ENCODE measurements around the gene RNF213.

The RNF213 gene

GRCh38 chr17:80354336-80354735 lies 93.7 kb downstream of the RNF213 start:
- DNase-seq = no peak

- DNase-seq = no peak
These were observed 95.7 kb downstream of the RNF213 start for GRCh38 chr17:80356231-80356856.

GRCh38 chr17:80358131-80358530 lies 97.5 kb downstream of the RNF213 start:
- no peak for DNase-seq

DNA sequence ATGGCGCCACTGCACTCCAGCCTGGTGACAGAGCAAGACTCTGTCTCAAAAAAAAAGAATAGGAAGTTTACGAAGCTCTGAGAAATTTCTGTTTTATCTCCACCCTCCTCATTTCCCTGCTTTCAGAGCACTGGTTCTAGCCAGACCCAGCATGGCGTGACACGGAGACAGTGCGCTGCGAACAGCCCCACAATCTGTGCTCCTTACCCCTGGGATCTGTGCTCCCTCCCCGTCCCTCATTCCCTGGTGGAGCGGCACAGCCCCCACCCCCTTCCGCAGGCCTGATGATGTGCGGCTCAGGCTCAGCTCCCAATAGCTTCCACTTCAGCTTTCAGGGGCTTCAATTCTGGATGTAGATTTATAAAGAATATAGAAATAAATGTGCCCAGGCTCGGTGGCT lies 98.2 kb downstream of the RNF213 start:
- DNase-seq = no peak

- DNase-seq = no peak
These were observed 98.9 kb downstream of the RNF213 start for GRCh38 chr17:80359422-80360110.

DNA sequence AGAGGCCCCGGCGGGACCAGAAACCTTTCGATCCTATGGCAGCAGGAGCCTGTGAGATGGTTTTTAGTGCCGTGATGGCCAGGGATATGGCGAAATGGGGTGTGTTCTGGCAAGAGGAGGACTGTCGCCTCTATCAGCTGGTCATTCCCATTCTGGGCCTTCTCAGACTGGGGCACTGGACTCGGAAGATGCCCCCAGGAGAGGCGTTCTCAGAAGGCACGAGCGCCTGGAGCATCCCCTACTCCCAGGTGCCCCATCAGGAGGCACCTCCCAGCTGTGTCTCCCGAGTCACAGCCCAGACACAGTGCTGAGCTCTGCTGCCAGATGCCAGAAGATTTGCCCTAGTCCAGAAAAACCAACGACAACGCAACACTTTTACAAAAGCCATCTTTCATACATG lies 99.7 kb downstream of the RNF213 start:
- DNase-seq = no peak

DNA sequence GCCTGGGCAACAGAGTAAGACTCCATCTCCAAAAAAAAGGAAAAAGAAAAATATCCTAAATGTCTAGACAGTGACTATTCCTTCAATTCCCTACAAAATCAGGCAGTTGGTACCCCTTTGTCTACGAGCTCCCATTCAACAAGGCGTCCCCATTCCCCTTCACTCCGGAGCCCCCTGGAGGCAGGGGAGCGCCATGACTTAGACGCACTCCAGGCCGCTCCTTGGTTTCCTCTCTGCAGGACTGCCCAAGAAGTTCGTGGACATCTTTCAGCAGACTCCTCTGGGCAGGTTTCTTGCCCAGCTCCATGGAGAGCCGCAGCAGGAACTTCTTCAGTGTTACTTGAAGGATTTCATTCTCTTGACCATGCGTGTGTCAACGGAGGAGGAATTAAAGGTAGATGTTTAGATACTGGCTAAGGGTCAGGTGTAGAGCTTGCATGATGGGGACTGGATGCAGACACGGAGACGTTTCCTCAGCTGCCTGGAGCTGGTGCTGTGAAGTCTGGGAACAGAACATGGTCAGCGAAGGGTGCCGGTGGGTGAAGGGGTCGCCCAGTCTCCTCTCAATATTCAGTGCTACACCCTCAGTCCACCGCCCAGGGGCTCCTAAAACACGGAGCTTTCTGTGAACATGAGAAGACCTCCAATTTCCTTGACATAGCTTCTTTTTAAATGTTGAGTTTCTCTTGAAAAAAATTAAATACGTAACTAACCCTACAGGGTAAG lies 101.0 kb downstream of the RNF213 start:
- no peak for DNase-seq

DNA sequence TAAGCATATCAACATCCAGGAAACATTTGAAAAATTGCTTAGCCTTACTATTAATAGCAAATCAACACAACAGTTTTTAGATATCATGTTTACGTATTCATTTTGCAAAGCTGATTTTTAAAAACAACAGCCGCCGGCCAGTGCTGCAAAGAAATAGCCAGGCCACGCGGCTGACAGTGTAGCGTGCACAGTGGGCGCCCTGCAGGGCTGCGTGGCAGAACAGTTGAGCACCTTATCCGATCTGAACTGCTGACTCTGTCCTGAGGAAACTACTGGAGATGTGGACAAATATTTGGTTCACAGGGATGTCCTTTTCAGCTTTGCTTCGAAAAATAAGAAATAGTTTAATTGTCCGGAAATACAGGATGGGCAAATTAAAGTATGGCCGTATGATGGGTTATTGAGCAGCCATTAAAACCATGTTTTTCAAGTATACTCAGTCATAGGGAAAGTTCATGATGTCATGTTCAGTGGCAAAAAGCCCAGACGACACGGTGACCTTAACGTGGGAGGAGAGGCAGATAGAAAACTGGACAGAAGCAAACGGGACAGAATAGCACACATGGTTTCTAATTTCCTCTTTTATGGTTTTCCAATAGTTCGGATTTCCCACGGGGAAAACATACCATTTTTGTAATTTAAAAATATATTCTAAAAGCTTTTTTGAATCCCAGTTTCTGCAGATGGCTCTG lies 101.9 kb downstream of the RNF213 start:
- DNase-seq = no peak

- no peak for DNase-seq
These were observed 102.5 kb downstream of the RNF213 start for GRCh38 chr17:80363120-80363515.

GRCh38 chr17:80363518-80364090 lies 103.0 kb downstream of the RNF213 start:
- DNase-seq = no peak

- DNase-seq = no peak
These were observed 103.5 kb downstream of the RNF213 start for GRCh38 chr17:80364091-80364691.

GRCh38 chr17:80365001-80365965 lies 104.6 kb downstream of the RNF213 start:
- DNase-seq = no peak

DNA sequence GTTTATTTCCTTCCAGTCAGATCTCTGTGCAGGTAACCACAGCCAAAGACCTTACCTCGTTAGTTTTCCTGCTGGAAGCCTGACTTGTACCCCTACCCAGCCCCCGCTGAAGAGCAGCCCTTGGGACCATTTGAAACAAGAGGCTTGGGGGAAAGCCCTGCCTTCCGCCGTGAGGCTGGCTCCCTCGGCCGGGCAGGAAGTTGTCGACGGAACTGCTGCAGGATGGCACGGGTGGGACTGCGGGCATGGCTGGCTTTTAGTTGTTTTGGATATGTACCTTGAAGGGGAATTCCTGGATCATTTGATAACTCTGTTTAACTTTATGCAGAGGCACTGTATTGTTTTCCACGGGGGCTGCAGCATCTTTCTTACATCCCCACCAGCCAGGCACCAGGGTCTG lies 105.3 kb downstream of the RNF213 start:
- DNase-seq = no peak

- DNase-seq = no peak
These were observed 106.9 kb downstream of the RNF213 start for GRCh38 chr17:80367503-80367902.

DNA sequence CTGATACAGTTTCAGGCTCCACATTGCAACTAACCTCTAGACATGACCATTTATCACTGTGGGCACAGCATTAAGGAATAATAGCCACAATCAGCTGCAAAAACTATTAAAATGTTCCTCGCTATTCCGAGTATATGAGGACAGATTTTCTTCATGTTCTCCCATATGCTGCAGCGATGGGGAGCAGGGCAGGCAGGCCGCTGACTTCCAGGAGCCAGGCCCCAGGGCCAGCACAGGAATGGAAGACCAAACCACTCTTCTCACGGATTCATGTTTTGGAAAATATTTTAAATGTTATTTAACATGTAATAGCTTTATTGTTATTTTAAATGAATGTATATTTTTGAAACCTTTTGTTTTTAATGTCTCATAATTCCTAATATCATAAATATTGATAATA lies 110.5 kb downstream of the RNF213 start:
- no peak for DNase-seq

GRCh38 chr17:80372456-80372855 lies 111.8 kb downstream of the RNF213 start:
- DNase-seq = no peak

DNA sequence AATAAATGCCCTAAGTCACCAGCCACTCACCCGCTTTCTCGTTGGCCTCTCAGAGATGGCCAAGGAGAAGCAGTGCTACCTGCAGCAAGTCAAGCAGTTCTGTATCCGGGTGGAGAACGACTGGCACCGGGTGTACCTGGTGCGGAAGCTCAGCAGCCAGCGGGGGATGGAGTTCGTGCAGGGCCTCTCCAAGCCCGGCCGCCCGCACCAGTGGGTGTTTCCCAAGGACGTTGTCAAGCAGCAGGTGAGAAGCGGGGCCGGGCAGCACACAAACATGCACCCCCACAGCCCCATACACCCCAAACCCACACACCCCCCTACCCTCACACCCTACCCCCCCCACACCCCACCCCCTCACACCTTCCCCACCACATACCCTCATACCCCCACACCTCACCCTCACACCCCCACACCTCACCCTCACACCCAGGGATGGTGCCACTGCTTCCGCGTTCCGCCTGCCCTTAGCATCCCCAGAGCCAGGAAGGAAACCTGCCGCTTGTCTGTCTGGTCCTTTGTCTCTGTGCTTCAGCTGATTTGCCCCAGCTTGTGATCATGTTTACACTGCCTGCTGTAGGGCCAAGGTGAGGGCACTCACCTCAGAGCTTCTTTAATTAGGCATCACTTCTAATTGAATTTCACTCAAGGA lies 112.4 kb downstream of the RNF213 start:
- no peak for DNase-seq

DNA sequence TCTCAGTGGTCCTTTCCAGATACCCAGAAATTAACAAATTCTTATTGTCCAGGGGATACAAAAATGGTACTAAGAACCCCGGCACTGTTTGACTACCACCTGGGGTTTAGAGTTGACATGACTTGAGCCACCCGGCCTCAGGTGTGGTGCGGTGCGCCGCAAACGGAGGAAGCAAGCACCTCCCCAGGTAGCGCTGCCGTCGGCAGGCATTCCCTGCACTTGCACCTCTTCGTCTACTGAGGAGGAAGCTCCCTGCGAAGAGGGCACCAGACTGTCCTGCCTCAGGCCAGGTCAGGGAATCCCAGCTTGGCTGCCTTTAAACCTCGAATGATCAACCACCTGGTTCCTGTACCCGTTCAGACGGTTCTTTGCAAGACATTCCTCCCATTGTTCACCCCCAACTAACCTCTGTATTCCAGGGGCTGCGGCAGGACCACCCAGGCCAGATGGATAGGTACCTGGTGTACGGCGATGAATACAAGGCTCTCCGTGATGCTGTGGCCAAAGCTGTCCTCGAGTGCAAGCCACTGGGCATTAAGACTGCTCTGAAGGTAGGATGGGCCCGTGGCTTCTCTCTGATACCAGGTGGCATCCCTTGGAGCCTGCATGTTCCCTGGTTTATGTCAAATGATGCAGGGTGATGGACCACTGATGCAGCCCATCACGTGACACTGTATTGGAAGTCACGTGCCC lies 113.5 kb downstream of the RNF213 start:
- DNase-seq = no peak

DNA sequence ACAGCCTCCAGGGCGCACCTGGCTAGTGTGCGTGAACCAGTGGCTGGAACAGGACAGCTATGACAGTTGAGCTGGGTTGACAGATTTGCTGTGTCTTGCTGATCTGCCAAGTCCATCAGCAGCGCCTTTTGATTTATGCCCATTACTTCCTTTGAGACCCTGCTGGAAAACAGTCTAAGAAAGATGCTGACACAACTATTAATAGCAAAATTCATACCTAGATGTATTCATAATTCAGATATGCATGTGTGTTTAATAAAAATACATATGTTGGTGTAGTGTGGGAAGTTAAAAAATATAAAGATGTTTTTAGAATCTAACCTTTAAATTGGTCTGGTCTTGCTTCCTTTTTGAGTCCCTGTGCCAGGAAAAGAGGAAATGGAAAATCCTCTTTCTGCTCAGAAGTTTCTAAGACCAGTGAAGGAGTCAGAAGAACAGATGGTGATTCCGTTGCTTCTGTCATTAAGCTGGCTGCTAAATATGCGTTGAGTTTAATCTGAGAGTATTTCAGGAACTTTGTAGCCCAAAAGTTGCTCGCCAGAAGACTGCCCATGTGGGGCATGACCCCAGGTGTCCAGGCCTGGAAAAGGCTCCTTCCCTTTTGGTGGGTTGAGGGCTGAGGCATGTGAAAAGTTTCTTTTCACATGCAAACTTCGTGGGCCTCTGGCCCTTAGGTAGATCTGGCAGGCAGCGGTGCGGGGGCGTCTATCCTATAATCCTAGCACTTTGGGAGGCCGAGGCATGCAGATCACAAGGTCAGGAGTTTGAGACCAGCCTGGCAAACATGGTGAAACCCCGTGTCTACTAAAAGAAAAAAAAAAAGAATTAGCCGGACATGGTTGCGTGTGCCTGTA lies 114.3 kb downstream of the RNF213 start:
- DNase-seq = no peak

Measured in activated CD4-positive, alpha-beta T cell treated with anti-CD3 and anti-CD28 coated beads, Interleukin-2, Interleukin-6, amounts not matched to agents 100 ng/mL and 50 ng/mL, durations not matched to agents 16 hours and 8 hours (primary cell).